ENCODE results near the gene SGSM2.
A peak's percentile ranks its signal among the peaks of the same experiment; 100 is the strongest.
"Not testable (repeated sequence)": the region's sequence is repeated elsewhere in the genome, so short reads cannot be mapped to it uniquely, and the experiment has no call there.

The SGSM2 gene, protein sequence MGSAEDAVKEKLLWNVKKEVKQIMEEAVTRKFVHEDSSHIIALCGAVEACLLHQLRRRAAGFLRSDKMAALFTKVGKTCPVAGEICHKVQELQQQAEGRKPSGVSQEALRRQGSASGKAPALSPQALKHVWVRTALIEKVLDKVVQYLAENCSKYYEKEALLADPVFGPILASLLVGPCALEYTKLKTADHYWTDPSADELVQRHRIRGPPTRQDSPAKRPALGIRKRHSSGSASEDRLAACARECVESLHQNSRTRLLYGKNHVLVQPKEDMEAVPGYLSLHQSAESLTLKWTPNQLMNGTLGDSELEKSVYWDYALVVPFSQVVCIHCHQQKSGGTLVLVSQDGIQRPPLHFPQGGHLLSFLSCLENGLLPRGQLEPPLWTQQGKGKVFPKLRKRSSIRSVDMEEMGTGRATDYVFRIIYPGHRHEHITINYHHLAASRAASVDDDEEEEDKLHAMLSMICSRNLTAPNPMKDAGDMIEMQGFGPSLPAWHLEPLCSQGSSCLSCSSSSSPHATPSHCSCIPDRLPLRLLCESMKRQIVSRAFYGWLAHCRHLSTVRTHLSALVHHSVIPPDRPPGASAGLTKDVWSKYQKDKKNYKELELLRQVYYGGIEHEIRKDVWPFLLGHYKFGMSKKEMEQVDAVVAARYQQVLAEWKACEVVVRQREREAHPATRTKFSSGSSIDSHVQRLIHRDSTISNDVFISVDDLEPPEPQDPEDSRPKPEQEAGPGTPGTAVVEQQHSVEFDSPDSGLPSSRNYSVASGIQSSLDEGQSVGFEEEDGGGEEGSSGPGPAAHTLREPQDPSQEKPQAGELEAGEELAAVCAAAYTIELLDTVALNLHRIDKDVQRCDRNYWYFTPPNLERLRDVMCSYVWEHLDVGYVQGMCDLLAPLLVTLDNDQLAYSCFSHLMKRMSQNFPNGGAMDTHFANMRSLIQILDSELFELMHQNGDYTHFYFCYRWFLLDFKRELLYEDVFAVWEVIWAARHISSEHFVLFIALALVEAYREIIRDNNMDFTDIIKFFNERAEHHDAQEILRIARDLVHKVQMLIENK

DNA sequence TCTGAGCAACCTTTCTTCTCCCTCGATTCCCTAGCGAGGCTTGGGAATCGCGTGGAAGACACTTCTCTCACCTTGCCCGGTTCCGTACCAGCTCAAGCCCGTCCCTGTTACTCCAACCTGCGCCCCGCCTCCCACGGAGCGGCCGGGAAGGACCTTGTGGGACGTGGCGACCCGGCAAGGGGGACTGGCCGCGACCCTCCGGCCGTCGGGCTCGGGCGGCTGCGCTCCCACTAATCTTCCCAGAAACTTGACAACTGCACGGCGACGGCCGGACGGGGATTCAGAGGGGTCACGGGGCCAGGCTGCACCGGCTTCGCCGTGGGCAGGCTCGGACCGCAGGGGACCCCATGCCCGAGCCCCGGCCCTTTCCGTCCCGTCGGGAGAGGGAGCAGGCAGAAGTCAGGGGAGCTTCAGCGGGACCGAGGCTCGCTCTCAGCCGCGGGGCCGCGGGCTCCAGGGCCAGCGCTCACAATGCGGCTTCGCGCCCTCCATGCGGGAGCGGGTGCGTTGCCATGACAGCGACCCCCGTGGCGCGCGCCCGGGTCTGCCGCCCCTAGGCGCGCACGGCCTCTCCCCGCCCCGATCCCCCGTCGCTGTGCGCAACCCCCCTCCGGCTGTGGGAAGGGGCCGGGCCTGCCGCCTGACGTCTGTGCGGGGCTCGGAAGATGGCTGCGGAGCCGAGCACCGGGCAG, at the start of gene SGSM2:
Gene SGSM2 (plus strand): TSS at position 650 of the 692 bp plus-strand sequence. CDS start 188 bp downstream, outside the sequence.
- DNase-seq: peak; percentile 70

DNA sequence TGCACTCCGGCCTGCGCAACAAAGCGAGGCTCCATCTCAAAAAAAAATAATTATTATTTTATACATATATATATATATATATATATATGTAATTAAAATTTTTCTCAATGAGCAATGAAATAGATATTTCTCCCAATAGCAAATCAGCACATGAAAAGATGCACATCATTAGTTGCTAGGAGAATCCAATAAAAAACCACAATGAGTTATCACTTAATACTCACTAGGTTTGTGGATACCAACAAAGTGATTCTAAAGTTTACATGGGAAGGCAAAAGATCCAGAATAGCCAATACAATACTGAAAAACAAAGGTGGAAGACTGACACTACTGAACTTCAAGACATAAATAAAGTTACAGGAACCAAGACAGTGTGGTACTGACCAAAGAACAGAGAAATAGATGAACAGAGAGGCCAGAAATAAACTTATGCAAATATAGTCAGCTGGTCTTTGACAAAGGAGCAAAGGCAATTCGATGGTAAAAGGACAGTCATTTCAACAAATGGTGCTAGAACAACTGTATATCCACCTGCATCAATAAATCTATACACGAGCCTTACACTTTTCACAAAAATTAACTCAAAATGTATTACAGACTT, 47.3 kb upstream of the SGSM2 start:
- DNase-seq: no peak

DNA sequence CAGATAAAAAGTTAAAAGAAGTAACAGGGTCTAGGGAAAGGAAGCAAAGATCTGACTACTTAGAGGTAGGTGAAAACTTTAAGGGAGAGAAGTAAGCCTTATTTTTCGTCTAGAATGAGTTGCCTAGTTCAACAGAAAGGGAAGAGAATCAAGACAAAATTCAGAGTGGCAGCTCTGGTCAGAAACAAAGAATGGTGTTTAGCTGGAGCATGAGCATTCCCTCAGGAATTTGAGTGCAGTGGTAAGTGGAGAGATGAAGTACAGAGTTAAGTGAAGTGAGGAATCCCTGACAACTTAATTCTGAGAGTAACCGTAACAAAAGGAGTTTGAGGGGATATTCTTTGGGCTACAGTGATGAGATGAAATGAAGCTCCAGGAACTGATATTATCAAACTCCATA, 45.2 kb upstream of the SGSM2 start:
- DNase-seq: no peak

- DNase-seq: no peak
Observed at GRCh38 chr17:2295575-2295974, 41.7 kb upstream of the SGSM2 start.

GRCh38 chr17:2297023-2297422, 40.3 kb upstream of the SGSM2 start:
- no peak for DNase-seq

GRCh38 chr17:2299136-2299535, 38.2 kb upstream of the SGSM2 start:
- no peak for DNase-seq

GRCh38 chr17:2299756-2300155, 37.5 kb upstream of the SGSM2 start:
- DNase-seq: no peak

GRCh38 chr17:2302778-2303203, 34.5 kb upstream of the SGSM2 start:
- no peak for DNase-seq

GRCh38 chr17:2303204-2304188, 33.8 kb upstream of the SGSM2 start, which contains the start of the genes SMG6 and SRR:
Gene SMG6, minus strand, starts transcription at chr17:2303785. Its CDS starts 65 bp downstream, at chr17:2303720.
Gene SRR, plus strand, starts transcription at chr17:2303950. Its CDS starts 11,611 bp downstream, at chr17:2315561.
- peak; percentile 95 for DNase-seq

- DNase-seq: no peak
Observed at GRCh38 chr17:2304931-2305330, 32.4 kb upstream of the SGSM2 start.

DNA sequence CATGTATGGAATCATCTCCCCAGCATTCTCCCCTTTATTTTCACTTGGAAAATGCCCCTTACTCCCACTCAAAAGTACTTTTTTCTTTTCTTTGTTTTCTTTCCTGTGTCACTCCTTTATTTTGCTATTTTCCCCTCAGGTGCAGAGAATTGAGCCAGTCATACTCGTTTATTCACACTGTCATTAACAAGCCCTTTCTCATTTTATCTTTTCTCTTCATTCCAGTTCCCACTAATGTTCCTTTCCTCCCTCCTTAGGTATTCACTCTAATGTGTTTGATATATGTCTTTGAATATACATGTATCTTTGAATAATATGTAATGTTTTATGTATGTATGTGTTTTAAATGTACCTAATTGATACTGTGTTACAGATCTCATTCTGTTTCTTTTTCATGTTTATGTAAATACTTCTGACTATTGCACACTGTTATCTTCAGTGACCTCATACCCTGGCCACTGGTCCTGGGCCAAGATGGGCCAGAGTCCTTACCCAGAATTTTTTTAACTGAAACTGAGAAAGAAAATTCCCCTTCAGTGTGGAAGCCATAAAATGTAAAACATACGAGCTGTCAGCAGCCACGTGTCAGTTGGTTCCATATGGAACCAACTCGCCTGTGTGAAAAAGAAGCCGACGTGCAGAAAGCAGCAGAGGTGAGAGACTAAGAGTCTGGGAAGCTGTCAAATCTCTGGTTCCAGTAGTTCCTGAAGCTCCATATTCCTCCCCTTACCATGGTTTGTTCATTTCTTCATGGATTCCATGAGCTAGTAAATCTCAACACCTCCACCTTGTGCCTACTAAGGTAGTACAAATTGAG, 27.8 kb upstream of the SGSM2 start:
- DNase-seq: no peak

DNA sequence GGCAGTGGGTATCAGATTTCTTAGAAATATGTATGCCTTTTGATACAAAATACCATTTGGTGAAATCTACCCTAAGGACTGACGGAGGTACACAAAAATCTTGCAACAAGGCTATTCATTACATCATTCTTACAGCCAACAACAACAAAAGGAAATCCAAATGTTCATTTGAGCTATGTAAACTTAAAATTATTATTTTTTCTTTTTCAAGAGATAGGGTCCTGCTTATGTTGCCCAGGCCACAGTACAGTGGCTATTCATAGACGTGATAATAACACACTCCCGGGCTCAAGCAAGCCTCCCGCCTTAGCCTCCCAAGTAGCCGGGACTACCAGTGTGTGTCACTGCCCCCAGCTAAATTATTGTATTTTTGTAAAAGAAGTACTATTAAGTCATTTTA, 24.6 kb upstream of the SGSM2 start:
- no peak for DNase-seq

DNA sequence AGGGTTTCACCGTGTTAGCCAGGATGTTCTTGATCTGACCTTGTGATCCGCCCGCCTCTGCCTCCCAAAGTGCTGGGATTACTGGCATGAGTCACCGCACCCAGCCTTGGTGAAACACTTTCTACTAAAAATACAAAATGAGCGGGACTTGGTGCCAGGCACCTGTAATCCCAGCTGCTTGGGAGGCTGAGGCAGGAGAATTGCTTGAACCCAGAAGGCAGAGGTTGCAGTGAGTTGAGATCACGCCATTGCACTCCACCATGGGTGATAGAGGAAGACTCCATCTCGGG, 20.4 kb upstream of the SGSM2 start:
- not testable (repeated sequence) for DNase-seq

DNA sequence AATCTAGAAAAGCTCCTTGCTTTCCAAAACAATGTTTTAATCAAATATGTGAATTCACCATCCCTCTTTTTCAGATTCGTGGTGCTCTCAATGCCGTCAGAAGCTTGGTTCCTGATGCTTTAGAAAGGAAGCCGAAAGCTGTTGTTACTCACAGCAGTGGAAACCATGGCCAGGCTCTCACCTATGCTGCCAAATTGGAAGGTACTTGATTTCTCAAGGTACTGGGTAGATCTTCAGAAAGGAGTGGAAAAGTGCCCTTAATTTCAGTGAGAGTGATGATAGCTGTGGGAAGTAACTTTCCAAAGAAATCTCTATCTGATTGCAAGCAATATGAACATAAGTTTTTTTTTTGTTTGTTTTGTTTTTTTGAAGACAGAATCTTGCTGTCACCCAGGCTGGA, 19.5 kb upstream of the SGSM2 start:
- DNase-seq: no peak

DNA sequence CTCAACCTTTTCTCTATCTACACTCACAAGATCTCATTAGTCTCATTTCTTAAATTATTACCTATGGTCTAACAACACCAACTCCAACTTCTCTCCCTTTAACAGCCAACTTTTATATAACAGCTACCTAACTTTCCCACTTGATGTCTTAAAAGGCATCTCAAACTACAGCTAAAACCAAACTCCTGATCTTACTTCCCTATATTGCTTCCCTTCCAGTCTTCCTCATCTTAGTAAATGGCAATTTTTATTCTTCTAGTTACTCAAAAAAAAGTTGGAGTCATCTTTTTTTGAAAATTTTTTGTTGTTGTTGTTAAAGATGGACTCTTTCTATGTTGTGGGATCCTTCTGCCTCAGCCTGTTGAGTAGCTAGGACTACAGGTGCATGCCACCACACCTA, 18.2 kb upstream of the SGSM2 start:
- no peak for DNase-seq

DNA sequence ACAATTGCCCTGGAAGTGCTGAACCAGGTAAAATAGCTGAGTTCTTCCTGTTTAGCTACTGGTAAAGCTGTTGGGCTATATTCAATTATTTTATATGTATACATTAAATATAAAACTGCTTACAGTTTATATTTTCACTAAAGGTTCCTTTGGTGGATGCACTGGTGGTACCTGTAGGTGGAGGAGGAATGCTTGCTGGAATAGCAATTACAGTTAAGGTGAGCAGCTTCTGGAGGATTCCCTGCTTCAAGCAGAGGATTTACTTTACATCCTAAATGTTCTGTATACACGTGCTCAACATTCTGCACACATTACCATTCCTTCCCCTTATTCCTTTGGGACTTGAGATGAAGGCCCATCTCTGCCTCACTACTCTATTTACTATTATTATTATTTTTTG, 15.9 kb upstream of the SGSM2 start:
- no peak for DNase-seq

DNA sequence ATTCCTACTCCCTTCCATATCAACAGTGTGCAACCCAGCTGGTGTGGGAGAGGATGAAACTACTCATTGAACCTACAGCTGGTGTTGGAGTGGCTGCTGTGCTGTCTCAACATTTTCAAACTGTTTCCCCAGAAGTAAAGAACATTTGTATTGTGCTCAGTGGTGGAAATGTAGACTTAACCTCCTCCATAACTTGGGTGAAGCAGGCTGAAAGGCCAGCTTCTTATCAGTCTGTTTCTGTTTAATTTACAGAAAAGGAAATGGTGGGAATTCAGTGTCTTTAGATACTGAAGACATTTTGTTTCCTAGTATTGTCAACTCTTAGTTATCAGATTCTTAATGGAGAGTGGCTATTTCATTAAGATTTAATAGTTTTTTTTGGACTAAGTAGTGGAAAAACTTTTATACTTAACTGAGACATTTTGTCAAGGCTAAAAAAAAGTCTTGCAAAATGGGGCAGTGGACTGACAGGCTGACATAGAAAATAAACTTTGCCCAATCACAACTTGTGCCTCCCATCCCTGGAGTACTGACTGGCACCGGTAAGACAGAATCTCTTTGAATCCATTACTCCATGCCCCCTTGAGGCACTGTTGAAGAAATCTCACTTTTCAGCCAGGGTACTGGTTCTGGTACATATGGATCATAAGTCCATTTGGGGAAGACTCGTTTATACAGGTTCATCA, 13.5 kb upstream of the SGSM2 start:
- DNase-seq: no peak

DNA sequence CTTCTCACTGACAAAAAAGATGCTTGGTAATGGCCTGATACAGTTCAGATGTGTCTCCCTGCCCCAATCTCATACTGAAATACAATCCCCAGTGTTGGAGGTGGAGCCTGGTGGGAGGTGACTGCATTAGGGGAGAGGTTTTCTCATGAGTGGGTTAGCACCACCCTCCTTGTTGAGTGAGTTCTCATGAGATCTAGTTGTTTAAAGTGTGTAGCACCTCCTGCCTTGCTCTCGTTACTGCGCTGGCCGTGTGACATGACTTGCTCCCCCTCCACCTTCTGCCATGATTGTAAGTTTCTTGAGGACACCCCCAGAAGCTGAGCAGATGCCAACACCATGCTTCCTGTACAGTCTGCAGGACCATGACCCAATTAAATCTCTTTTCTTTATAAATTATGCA, 6.0 kb upstream of the SGSM2 start:
- DNase-seq: no peak

DNA sequence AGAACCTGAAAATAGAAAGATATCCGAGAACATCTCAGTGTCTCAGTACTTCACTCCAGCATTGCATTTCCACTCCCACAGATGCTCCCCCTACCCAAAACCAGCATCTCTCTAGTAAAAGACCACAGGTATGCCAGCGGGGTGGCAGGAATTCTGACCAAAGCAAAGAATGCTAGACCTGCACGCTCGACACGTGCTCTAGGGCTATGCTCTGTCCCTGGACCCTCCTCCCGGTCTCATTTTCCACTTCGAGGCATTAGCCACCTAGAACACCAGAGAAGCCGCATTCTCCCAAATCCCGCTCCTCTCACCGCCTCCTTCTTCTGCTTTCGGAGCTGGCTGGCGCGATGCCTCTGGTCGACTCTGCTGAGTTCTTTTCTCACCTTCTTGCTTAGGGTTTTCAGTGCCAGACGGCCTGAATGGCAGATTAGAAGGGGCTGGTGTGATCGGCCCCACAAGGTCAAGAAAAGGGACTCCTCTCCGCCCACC, 1.5 kb upstream of the SGSM2 start:
- no peak for DNase-seq

Measured in stimulated activated CD4-positive, alpha-beta T cell treated with anti-CD3 and anti-CD28 coated beads, Interleukin-12 subunit alpha, Interleukin-12 subunit beta, amount 100 ng/mL, for 4 hours (primary cell).